HepG2 (cell line): ENCODE results near the gene FABP6.

Experiments
- CHD2 ChIP-seq: IDR thresholded peaks from 2 replicates; pipeline ENCODE4 v1.6.1; 2011; ENCODE audit warnings: low read depth, low read length, improper control_type of control experiment
- FOXM1 ChIP-seq: sonication (generic); formaldehyde crosslinking; IDR thresholded peaks from 2 replicates; pipeline ENCODE4 v1.5.0; 2020; ENCODE audit warnings: missing genetic modification reagents
- JARID2 ChIP-seq: sonication (generic); formaldehyde crosslinking; IDR thresholded peaks from 2 replicates; pipeline ENCODE4 v1.8.1; 2023; ENCODE audit warnings: missing genetic modification reagents, inconsistent platforms; ENCODE audit not compliant: insufficient replicate concordance
- MED1 ChIP-seq: sonication (generic); formaldehyde crosslinking; IDR thresholded peaks from 2 replicates; pipeline ENCODE4 v1.4.0; 2020; ENCODE audit warnings: missing genetic modification reagents

- TF ChIP-seq CHD2 (no peak), MED1 (CRISPR knock-in tag) (no peak), FOXM1 (CRISPR knock-in tag) (no peak), JARID2 (no peak)
Measured at GRCh38 chr5:160245506-160246086, 16.3 kb downstream of the FABP6 start.
